ENCODE measurements around the gene GSTM1. TPM values are rescaled to one million over a fixed set of nuclear protein-coding genes. Genes with fewer than 3 reads are reported as not detected.

GSTM1 gene
- total and polyA plus RNA-seq, 2 donors (not counting 3 experiments of a cell fraction or from before 2014, with no cell fraction given) = 35.5 TPM; not detected in 1

DNA sequence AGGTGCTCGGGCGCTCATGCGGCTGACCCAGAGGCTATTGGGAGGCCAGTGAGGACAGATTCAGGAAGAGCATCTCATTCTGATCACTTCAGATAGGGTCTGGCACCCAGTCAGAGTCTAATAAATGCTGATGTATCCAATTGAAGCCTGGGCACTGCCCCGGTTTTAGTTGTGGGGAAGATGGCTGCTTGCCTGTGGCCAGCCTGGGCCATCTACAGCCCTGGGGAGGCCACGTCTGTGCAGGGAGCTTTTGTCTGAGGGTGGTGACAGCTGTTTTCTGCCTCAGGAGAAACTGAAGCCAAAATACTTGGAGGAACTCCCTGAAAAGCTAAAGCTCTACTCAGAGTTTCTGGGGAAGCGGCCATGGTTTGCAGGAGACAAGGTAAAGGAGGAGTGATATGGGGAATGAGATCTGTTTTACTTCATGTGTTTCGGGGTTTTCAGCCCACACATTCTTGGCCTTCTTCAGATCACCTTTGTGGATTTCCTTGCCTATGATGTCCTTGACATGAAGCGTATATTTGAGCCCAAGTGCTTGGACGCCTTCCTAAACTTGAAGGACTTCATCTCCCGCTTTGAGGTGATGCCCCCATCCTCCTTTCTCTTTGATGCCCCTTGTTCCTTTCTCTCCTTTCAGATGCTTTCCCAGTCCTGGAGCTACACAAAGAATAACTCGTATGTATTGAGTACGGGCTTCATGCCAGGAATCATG lies 27.2 kb downstream of the GSTM1 start:
- Histone ChIP-seq H3K4me3 (replicated peaks in 1 of 3; ENCODE audit: insufficient read depth in 1 of 3, low read depth in 1 of 3, low read length in 3 of 3) (no peak overlapping the region), H3K4me1 (ENCODE audit: control insufficient read depth, extremely low read depth, insufficient read depth, low read length) (peaks cover 8% of the 10 kb centered on the region), H3K9ac (replicated peaks; ENCODE audit: extremely low read depth, insufficient read depth, low read length) (no peak overlapping the region), H3K27me3 (ENCODE audit: control insufficient read depth in 2 of 2, insufficient read depth in 2 of 2, low read length in 2 of 2) (no peaks in the 10 kb centered on the region), H3K36me3 (ENCODE audit: control insufficient read depth in 2 of 2, extremely low read depth in 1 of 2, insufficient read depth in 2 of 2, low read length in 2 of 2) (no peaks in the 10 kb centered on the region), H4K20me1 (replicated peaks; ENCODE audit: control insufficient read depth, extremely low read depth, insufficient read depth, low read length) (no peaks in the 10 kb centered on the region), H3K4me2 (ENCODE audit: insufficient read depth, low read length) (no peak overlapping the region), H2AFZ (ENCODE audit: low read depth, low read length) (no peak overlapping the region), H3K27ac (ENCODE audit: insufficient read depth, low read depth, low read length) (no peak overlapping the region), H3K9me3 (replicated peaks; ENCODE audit: control insufficient read depth, insufficient read depth, low read length) (no peaks in the 10 kb centered on the region), H3K9me1 (replicated peaks; ENCODE audit: control insufficient read depth, extremely low read depth, insufficient read depth, low read length) (no peaks in the 10 kb centered on the region), H3K79me2 (ENCODE audit: control insufficient read depth, insufficient read depth, low read length) (no peaks in the 10 kb centered on the region)
- no TSS peak for BruUV-seq (replicated peaks)
- DNase-seq (ENCODE audit: low read depth, low spot score) = no peak
- ChIA-PET CTCF (interaction anchor here (1.6 kb wide), 1 partner anchor 59 kb away, joined by 3 read pairs; no protein-coding TSS in a partner anchor), POLR2A (no interaction called here)
- dilution Hi-C loops (cut with MboI; ENCODE audit: extremely low pct_ligation_motif_present, low sequenced_read_pairs) = no loop called here
- intact Hi-C loops (cut with micrococcal nuclease) = no loop called here
- no peak for TF ChIP-seq POLR2A (IDR thresholded peaks at IDR 0.05; ENCODE audit: low read depth, low read length)
- TF ChIP-seq GATA2 (IDR thresholded peaks at IDR 0.05; ENCODE audit: insufficient read depth, insufficient read length, low read depth, low read length) = no peak
- TF ChIP-seq JUN (IDR thresholded peaks at IDR 0.05; ENCODE audit: borderline replicate concordance, insufficient read depth, insufficient read length, low read depth) = no peak
- no peak for TF ChIP-seq MYC (IDR thresholded peaks at IDR 0.05; ENCODE audit: low read depth, low read length)
- TF ChIP-seq POLR2AphosphoS5 (IDR thresholded peaks at IDR 0.05; ENCODE audit: insufficient read depth, low read depth, low read length) = no peak
- no peak for TF ChIP-seq FOS (IDR thresholded peaks at IDR 0.05; ENCODE audit: borderline replicate concordance, insufficient read depth, low read length)
- TF ChIP-seq EZH2 (IDR thresholded peaks at IDR 0.05; ENCODE audit: borderline replicate concordance, low read depth, low read length, severe bottlenecking) = no peak
- no peak for FAIRE-seq

DNA sequence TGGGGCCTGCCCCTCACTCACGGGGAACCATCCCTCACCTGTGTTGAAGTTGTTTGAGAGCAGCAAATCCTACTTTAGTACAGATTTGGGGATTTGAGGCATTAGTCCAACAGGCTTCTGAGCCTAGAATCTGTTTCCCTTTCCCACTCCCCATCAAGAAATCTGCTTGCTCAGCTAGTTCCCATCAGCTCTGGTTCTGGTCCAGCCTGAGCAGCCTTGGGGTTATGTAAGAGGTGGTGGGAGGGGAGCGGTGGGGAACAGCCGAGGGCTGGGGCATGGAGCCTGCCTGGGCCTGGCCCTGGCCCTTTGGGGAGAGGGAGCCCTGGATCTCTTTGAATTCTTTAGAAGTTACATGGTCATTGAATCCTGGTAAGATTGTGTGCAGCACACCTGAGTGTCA lies 28.5 kb downstream of the GSTM1 start:
- CTCF ChIA-PET = interaction anchor here (1.0 kb wide), 1 partner anchor 12 kb away, joined by 3 read pairs; no protein-coding TSS in a partner anchor
- Histone ChIP-seq H3K4me3 (replicated peaks in 1 of 3; ENCODE audit: insufficient read depth in 1 of 3, low read depth in 1 of 3, low read length in 3 of 3) (no peak overlapping the region), H3K4me2 (ENCODE audit: insufficient read depth, low read length) (no peak overlapping the region), H4K20me1 (replicated peaks; ENCODE audit: control insufficient read depth, extremely low read depth, insufficient read depth, low read length) (no peaks in the 10 kb centered on the region), H3K9me3 (replicated peaks; ENCODE audit: control insufficient read depth, insufficient read depth, low read length) (no peaks in the 10 kb centered on the region), H3K9me1 (replicated peaks; ENCODE audit: control insufficient read depth, extremely low read depth, insufficient read depth, low read length) (no peaks in the 10 kb centered on the region), H3K4me1 (ENCODE audit: control insufficient read depth, extremely low read depth, insufficient read depth, low read length) (peaks cover 8% of the 10 kb centered on the region), H3K36me3 (ENCODE audit: control insufficient read depth in 2 of 2, extremely low read depth in 1 of 2, insufficient read depth in 2 of 2, low read length in 2 of 2) (no peaks in the 10 kb centered on the region), H2AFZ (ENCODE audit: low read depth, low read length) (no peak overlapping the region), H3K27ac (ENCODE audit: insufficient read depth, low read depth, low read length) (no peak overlapping the region), H3K79me2 (ENCODE audit: control insufficient read depth, insufficient read depth, low read length) (no peaks in the 10 kb centered on the region), H3K9ac (replicated peaks; ENCODE audit: extremely low read depth, insufficient read depth, low read length) (no peak overlapping the region), H3K27me3 (ENCODE audit: control insufficient read depth in 2 of 2, insufficient read depth in 2 of 2, low read length in 2 of 2) (no peaks in the 10 kb centered on the region)
- POLR2A ChIA-PET = no interaction called here
- DNase-seq (ENCODE audit: low read depth, low spot score) (no peak), FAIRE-seq (no peak)
- BruUV-seq (replicated peaks) = no TSS peak
- TF ChIP-seq MYC (IDR thresholded peaks at IDR 0.05; ENCODE audit: low read depth, low read length) (no peak), GATA2 (IDR thresholded peaks at IDR 0.05; ENCODE audit: insufficient read depth, insufficient read length, low read depth, low read length) (no peak), POLR2AphosphoS5 (IDR thresholded peaks at IDR 0.05; ENCODE audit: insufficient read depth, low read depth, low read length) (no peak), JUN (IDR thresholded peaks at IDR 0.05; ENCODE audit: borderline replicate concordance, insufficient read depth, insufficient read length, low read depth) (no peak), FOS (IDR thresholded peaks at IDR 0.05; ENCODE audit: borderline replicate concordance, insufficient read depth, low read length) (no peak), POLR2A (IDR thresholded peaks at IDR 0.05; ENCODE audit: low read depth, low read length) (no peak), EZH2 (IDR thresholded peaks at IDR 0.05; ENCODE audit: borderline replicate concordance, low read depth, low read length, severe bottlenecking) (no peak)
- TF ChIP-seq, protein P1, sequence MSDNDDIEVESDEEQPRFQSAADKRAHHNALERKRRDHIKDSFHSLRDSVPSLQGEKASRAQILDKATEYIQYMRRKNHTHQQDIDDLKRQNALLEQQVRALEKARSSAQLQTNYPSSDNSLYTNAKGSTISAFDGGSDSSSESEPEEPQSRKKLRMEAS (IDR thresholded peaks at IDR 0.05; ENCODE audit: insufficient read depth, insufficient read length) = no peak
- TF ChIP-seq, protein P2, sequence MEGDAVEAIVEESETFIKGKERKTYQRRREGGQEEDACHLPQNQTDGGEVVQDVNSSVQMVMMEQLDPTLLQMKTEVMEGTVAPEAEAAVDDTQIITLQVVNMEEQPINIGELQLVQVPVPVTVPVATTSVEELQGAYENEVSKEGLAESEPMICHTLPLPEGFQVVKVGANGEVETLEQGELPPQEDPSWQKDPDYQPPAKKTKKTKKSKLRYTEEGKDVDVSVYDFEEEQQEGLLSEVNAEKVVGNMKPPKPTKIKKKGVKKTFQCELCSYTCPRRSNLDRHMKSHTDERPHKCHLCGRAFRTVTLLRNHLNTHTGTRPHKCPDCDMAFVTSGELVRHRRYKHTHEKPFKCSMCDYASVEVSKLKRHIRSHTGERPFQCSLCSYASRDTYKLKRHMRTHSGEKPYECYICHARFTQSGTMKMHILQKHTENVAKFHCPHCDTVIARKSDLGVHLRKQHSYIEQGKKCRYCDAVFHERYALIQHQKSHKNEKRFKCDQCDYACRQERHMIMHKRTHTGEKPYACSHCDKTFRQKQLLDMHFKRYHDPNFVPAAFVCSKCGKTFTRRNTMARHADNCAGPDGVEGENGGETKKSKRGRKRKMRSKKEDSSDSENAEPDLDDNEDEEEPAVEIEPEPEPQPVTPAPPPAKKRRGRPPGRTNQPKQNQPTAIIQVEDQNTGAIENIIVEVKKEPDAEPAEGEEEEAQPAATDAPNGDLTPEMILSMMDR (IDR thresholded peaks at IDR 0.05; ENCODE audit: extremely low read depth in 1 of 2, insufficient read depth in 1 of 2, low read depth in 1 of 2, low read length in 2 of 2) = no peak
- intact Hi-C loops (cut with micrococcal nuclease) = no loop called here
- dilution Hi-C loops (cut with MboI; ENCODE audit: extremely low pct_ligation_motif_present, low sequenced_read_pairs) = no loop called here

All from endothelial cell of umbilical vein (primary cell).